Testis (tissue), 2 donors: ENCODE measurements around the gene SOX6.

Experiments
- CTCF ChIP-seq, 3 experiments: fragments of 450-650 bp in 2 of 3; fragments of 200-600 bp in 1 of 3; sonication (generic) in 1 of 3; IDR thresholded peaks; one replicate each; pipeline ENCODE4 v1.5.1; 2016 to 2019; ENCODE audit warnings: antibody characterized with exemption in 3 of 3, mild to moderate bottlenecking in 2 of 3, moderate library complexity in 1 of 3
- POLR2A ChIP-seq: fragments of 450-650 bp; IDR thresholded peaks from one replicate; pipeline ENCODE4 v1.6.1; 2017; ENCODE audit warnings: antibody characterized with exemption, mild to moderate bottlenecking, moderate library complexity

- TF ChIP-seq POLR2A, result no peak
- no peak for TF ChIP-seq CTCF (IDR thresholded peaks at IDR 0.05)
Observed at GRCh38 chr11:16271258-16271657, 85.1 kb downstream of the SOX6 start.
